Measurements from ENCODE around the gene ANXA2R. TPM values are rescaled to one million over a fixed set of nuclear protein-coding genes. Genes with fewer than 3 reads are reported as not detected.

ANXA2R gene
- total and polyA plus RNA-seq, 2 of the 13 experiments (the other 11 are each of a cell fraction or from before 2014, with no cell fraction given), result 0.95 to 1.3 TPM

- TF ChIP-seq ZNF280D (CRISPR knock-in tag; IDR thresholded peaks at IDR 0.05) (no peak; the same call in 1 of the 2 replicates), ARID4A (CRISPR knock-in tag; IDR thresholded peaks at IDR 0.05; ENCODE audit: borderline replicate concordance) (peak; percentile 54), ZFP1 (CRISPR knock-in tag; IDR thresholded peaks at IDR 0.05) (no peak), ZNF788 (CRISPR knock-in tag; IDR thresholded peaks at IDR 0.05; ENCODE audit: borderline replicate concordance) (no peak), ZSCAN31 (CRISPR knock-in tag; IDR thresholded peaks at IDR 0.05; ENCODE audit: low read depth) (no peak), CENPT (CRISPR knock-in tag; IDR thresholded peaks at IDR 0.05; ENCODE audit: low read depth) (no peak), ZNF768 (CRISPR knock-in tag; IDR thresholded peaks at IDR 0.05) (no peak), CHCHD3 (CRISPR knock-in tag; IDR thresholded peaks at IDR 0.05) (no peak), SNAI1 (CRISPR knock-in tag; IDR thresholded peaks at IDR 0.05; ENCODE audit: borderline replicate concordance) (no peak), TARDBP (CRISPR knock-in tag; IDR thresholded peaks at IDR 0.05) (peak; percentile 28; the same call in 1 of the 2 replicates), PRMT3 (CRISPR knock-in tag; IDR thresholded peaks at IDR 0.05; ENCODE audit: borderline replicate concordance, low read depth) (no peak), MAZ (IDR thresholded peaks at IDR 0.05; ENCODE audit: borderline replicate concordance, low read depth, low read length) (no peak), MAZ (CRISPR knock-in tag; IDR thresholded peaks at IDR 0.05; ENCODE audit: low read depth) (no peak), KDM5A (IDR thresholded peaks at IDR 0.05; ENCODE audit: borderline replicate concordance, low read length) (no peak; the same call in 1 of the 2 replicates)
- TF ChIP-seq, protein P1, sequence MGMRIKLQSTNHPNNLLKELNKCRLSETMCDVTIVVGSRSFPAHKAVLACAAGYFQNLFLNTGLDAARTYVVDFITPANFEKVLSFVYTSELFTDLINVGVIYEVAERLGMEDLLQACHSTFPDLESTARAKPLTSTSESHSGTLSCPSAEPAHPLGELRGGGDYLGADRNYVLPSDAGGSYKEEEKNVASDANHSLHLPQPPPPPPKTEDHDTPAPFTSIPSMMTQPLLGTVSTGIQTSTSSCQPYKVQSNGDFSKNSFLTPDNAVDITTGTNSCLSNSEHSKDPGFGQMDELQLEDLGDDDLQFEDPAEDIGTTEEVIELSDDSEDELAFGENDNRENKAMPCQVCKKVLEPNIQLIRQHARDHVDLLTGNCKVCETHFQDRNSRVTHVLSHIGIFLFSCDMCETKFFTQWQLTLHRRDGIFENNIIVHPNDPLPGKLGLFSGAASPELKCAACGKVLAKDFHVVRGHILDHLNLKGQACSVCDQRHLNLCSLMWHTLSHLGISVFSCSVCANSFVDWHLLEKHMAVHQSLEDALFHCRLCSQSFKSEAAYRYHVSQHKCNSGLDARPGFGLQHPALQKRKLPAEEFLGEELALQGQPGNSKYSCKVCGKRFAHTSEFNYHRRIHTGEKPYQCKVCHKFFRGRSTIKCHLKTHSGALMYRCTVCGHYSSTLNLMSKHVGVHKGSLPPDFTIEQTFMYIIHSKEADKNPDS (CRISPR knock-in tag; IDR thresholded peaks at IDR 0.05), result no peak
- TF ChIP-seq, protein P2, sequence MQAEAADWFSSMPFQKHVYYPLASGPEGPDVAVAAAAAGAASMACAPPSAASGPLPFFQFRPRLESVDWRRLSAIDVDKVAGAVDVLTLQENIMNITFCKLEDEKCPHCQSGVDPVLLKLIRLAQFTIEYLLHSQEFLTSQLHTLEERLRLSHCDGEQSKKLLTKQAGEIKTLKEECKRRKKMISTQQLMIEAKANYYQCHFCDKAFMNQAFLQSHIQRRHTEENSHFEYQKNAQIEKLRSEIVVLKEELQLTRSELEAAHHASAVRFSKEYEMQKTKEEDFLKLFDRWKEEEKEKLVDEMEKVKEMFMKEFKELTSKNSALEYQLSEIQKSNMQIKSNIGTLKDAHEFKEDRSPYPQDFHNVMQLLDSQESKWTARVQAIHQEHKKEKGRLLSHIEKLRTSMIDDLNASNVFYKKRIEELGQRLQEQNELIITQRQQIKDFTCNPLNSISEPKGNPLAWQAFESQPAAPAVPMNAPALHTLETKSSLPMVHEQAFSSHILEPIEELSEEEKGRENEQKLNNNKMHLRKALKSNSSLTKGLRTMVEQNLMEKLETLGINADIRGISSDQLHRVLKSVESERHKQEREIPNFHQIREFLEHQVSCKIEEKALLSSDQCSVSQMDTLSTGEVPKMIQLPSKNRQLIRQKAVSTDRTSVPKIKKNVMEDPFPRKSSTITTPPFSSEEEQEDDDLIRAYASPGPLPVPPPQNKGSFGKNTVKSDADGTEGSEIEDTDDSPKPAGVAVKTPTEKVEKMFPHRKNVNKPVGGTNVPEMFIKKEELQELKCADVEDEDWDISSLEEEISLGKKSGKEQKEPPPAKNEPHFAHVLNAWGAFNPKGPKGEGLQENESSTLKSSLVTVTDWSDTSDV (CRISPR knock-in tag; IDR thresholded peaks at IDR 0.05), result no peak
These were observed 20.3 kb downstream of the ANXA2R start (continued) for GRCh38 chr5:43019614-43020398.
